Myocyte (in vitro differentiated cells): ENCODE results near the gene PLET1. TPM values are rescaled to one million over a fixed set of nuclear protein-coding genes. Genes with fewer than 3 reads are reported as not detected.
"Not testable (repeated sequence)": the region's sequence is repeated elsewhere in the genome, so short reads cannot be mapped to it uniquely, and the experiment has no call there.

ENCODE experiments used
- DNase-seq: peaks from one replicate; pipeline ENCODE4 v3.0.0-alpha.2; 2012; ENCODE audit warnings: low read depth
- total RNA-seq: library from RNA; depleted of rRNA; stranded (reverse); fragments of >200 nt; gene quantifications from 2 replicates; pipeline ENCODE4 v1.2.3, GENCODE V29; 2014

The PLET1 gene
- total RNA-seq, 1 donor from 2014 or later = not detected

GRCh38 chr11:112213753-112214152 is 46.9 kb downstream of the PLET1 start:
- no peak for DNase-seq

- DNase-seq = no peak
Observed at GRCh38 chr11:112212710-112213109, 48.0 kb downstream of the PLET1 start.

GRCh38 chr11:112212290-112212689 is 48.4 kb downstream of the PLET1 start:
- DNase-seq = no peak

GRCh38 chr11:112211536-112211935 is 49.1 kb downstream of the PLET1 start:
- no peak for DNase-seq

- DNase-seq = no peak
Observed at GRCh38 chr11:112210890-112211289, 49.8 kb downstream of the PLET1 start.

GRCh38 chr11:112206071-112206470 is 54.6 kb downstream of the PLET1 start:
- no peak for DNase-seq

- no peak for DNase-seq
Observed at GRCh38 chr11:112200252-112200651, 60.4 kb downstream of the PLET1 start.

- DNase-seq = not testable (repeated sequence)
Observed at GRCh38 chr11:112199101-112199500, 61.6 kb downstream of the PLET1 start.

Other genes starting within 250 kb of the PLET1 start
- gene DLAT, start 235.5 kb downstream of the PLET1 start, total RNA-seq = 41.9 and 65.1 TPM in 2 replicates
- gene PIH1D2, start 186.8 kb downstream of the PLET1 start, total RNA-seq = 1.1 and 1.5 TPM in 2 replicates
- 20.6 and 29.3 TPM in 2 replicates for gene NKAPD1, start 186.6 kb downstream of the PLET1 start, total RNA-seq
- gene TIMM8B, start 174.1 kb downstream of the PLET1 start, total RNA-seq = 55.0 and 62.6 TPM in 2 replicates
- 107 and 123 TPM in 2 replicates for gene SDHD, start 174.0 kb downstream of the PLET1 start, total RNA-seq
- not detected in 2 replicates for gene IL18, start 96.8 kb downstream of the PLET1 start, total RNA-seq
- not detected in 2 replicates for gene TEX12, start 93.5 kb downstream of the PLET1 start, total RNA-seq
- 0.80 and 0.99 TPM in 2 replicates for gene BCO2, start 85.3 kb downstream of the PLET1 start, total RNA-seq
- gene PTS, start 34.4 kb downstream of the PLET1 start, total RNA-seq = 27.9 and 32.8 TPM in 2 replicates